HG03108 (cell line): ENCODE measurements around the gene ZFAND3.

Experiments
- ATAC-seq: cut with Tn5 transposase; IDR thresholded peaks from one replicate; pipeline ENCODE4 v1.9.1; 2021; ENCODE audit warnings: moderate library complexity; ENCODE audit not compliant: unreplicated experiment

Gene ZFAND3

GRCh38 chr6:37965964-37966676 is 146.6 kb downstream of the ZFAND3 start:
- ATAC-seq: no peak

GRCh38 chr6:37966801-37967200 is 147.3 kb downstream of the ZFAND3 start:
- no peak for ATAC-seq

DNA sequence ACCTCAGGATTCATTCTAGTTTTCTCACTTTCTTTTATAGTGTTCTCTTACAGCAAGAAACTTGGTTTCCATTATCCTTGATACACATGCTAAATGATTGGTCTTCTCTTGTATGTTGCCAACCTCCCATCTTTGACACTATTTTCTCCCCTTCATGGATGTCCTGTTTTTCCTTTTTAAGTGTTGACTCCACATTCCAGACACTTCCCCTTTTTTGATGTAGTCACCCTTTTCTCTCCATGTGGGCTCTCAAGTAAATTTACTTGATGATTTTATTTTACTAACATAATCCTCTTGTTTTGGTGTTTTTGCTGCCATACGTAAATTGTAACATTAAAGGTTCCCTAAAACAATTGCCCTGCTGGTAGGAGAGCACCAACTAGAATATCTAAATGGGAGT is 148.1 kb downstream of the ZFAND3 start:
- ATAC-seq: no peak

- ATAC-seq: no peak
Measured at GRCh38 chr6:37971266-37971665, 151.7 kb downstream of the ZFAND3 start.

- ATAC-seq: no peak
Measured at GRCh38 chr6:37971711-37972390, 152.3 kb downstream of the ZFAND3 start.

DNA sequence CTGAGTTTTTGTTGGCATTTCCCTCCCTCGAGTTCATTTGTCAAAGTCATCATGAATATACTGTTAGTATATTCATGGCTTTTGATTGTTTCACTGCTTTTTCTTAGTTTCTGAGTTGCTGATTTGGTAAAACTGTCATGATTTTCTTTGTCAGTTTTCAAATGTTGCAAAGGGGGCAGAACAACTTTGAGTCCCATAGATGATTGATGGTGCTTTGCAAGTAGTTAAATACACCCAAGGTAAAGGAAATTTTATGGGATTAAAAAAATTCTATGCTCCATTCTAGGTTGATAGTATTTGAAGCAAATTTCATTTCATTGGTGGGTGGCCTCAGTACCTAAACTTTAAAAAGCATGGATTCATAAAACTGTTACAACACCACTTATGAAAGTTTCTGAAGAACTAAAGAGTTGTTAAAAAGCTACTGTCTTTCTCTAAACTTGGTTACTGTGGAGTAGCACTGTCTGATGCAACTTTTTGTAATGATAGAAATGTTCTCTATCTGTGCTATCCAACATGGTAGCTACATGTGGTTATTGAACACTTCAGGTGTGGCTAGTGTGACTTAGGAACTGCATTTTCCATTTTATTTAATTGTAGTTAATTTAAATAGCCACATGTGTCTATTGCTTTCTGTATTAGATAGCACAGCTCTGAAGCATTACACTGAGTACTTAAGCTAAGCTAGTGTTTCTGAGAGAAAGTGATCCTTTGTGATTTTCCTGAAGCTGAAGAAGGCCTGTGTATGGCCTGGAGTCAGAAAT is 153.6 kb downstream of the ZFAND3 start:
- ATAC-seq: no peak

- no peak for ATAC-seq
Measured at GRCh38 chr6:37974381-37974780, 154.9 kb downstream of the ZFAND3 start.

GRCh38 chr6:37974943-37975342 is 155.4 kb downstream of the ZFAND3 start:
- ATAC-seq: no peak

- ATAC-seq: no peak
Measured at GRCh38 chr6:37977715-37978114, 158.2 kb downstream of the ZFAND3 start.

DNA sequence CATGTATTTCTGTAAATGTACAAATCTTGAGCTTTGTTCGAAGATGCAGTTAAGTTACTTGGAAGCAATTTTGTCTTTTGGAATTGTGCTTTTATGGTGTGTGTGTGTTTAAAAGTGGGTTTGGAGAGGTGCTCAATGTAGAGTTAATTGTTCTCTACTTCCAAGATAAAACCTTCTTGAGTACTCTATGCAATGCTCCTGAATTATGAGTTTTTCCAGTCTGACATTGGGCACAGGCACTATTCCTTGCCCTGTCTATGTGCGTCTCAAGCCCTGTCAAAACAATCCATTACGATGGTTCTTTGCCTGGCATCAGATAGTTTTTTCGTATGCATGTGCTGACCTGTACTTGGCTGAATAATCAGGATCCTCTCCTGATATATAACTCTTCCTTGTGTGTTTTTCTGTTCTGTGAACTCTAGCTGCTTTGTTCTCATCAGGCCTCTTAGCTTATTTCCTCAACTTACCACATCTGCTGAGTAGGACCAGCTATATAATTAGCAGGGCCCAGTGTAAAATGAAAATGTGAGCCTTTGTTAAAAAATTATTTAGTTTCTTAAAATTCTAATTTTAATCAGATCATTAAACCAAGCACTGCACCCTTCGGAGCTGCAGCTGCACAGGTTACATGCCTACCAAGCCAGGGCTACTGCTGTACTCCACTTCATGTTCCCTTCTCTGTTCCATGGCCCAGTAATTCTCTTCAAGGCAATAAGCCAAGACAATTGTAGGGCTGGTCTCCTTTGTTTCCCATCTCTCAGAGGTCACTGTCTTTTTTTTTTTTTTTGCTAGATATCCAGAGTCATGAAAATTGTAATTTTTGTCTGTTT is 160.1 kb downstream of the ZFAND3 start:
- no peak for ATAC-seq

DNA sequence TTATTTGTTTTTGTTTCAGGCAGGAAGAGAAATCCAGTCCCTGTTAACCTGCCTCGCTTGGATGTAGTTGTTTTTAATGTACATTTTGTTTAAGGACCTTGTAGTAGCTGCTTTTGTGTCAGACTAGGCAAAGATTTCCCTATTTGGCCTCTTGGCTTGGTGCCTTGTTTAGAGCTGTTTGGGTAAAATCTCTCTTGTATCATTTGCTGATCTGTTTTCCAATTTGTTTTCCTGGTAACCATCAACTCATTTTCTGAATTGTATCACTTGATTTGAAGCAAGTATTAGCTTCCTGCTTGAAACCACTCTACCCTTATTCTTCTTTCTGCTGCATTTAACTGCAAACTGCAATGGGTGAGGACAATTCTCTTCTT is 160.7 kb downstream of the ZFAND3 start:
- ATAC-seq: no peak

DNA sequence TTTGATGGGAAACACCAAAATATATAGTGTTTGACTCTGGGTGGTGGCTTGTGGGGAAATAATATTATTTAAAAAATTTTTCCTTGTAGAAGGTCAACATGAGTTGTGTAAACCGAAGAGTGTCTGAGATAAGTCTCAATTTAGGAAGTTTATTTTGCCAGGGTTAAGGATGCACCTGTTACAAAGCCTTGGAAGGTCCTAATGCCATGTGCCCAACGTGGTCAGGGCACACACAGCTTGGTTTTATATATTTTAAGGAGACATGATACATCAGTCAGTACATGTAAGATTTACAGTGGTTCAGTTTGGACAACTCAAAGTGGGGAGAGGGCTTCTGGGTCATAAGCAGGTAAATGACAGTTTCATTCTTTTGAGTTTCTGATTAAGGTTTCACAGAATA is 162.1 kb downstream of the ZFAND3 start:
- ATAC-seq: no peak

DNA sequence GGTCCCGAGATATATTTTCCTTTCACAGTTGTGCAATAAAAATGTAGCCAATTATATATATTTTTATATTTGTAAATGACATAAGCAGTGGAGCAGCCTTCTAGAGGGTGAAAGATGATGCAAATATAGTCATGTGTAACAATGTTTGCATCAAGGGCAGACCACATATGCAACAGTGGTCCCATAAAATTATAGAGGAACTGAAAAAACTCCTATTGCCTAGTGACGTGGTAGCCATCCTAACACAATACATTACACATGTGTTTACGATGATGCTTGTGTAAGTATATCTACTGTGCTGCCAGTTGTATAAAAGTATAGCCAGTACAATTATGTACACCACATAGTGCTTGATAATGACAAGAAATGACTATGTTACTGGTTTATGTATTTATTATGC is 162.8 kb downstream of the ZFAND3 start:
- no peak for ATAC-seq

- no peak for ATAC-seq
Measured at GRCh38 chr6:37983720-37984501, 164.4 kb downstream of the ZFAND3 start.

GRCh38 chr6:37984578-37984977 is 165.1 kb downstream of the ZFAND3 start:
- ATAC-seq: no peak

- no peak for ATAC-seq
Measured at GRCh38 chr6:37985355-37985754, 165.8 kb downstream of the ZFAND3 start.

- ATAC-seq: no peak
Measured at GRCh38 chr6:37987018-37987417, 167.5 kb downstream of the ZFAND3 start.

- ATAC-seq: no peak
Measured at GRCh38 chr6:37987559-37987958, 168.0 kb downstream of the ZFAND3 start.

GRCh38 chr6:37988127-37988526 is 168.6 kb downstream of the ZFAND3 start:
- ATAC-seq: no peak

GRCh38 chr6:37988696-37989095 is 169.2 kb downstream of the ZFAND3 start:
- ATAC-seq: no peak
